ENCODE data around the gene CNN1. TPM values are rescaled to one million over a fixed set of nuclear protein-coding genes. Genes with fewer than 3 reads are reported as not detected.
"Not testable (repeated sequence)": the region's sequence is repeated elsewhere in the genome, so short reads cannot be mapped to it uniquely, and the experiment has no call there.

The CNN1 gene
- polyA plus RNA-seq, 4 donors, result 1.1 to 44.8 (median 15.9) TPM

GRCh38 chr19:11594084-11594483, 55.4 kb downstream of the CNN1 start:
- WGBS, 3 donors, result 83 to 87% (median 84%) methylated on average over 4 of the region's 4 CpGs
- Histone ChIP-seq H3K9me3 (ENCODE audit: control insufficient read depth in 2 of 2, insufficient read depth in 1 of 2, low read depth in 1 of 2, low read length in 1 of 2) (no peaks in the 10 kb centered on the region), H3K27me3 (ENCODE audit: control insufficient read depth in 3 of 3, insufficient read depth in 3 of 3, low read length in 3 of 3) (no peaks in the 10 kb centered on the region), H3K4me3 (ENCODE audit: low read depth in 1 of 3, low read length in 3 of 3) (no peak overlapping the region), H3K36me3 (ENCODE audit: control insufficient read depth in 3 of 3, insufficient read depth in 2 of 3, low read depth in 1 of 3, low read length in 3 of 3) (peaks cover 0 to 7% (median 0%) of the 10 kb centered on the region in 3 donors), H3K4me1 (ENCODE audit: control insufficient read depth in 3 of 3, insufficient read depth in 2 of 3, low read depth in 1 of 3, low read length in 2 of 3) (peaks cover 2 to 7% (median 3%) of the 10 kb centered on the region in 3 donors), H3K27ac (ENCODE audit: low read depth in 1 of 3, low read length in 2 of 3) (no peak overlapping the region)
- no peak for DNase-seq
- FAIRE-seq, result no peak

GRCh38 chr19:11596156-11596555, 57.5 kb downstream of the CNN1 start:
- WGBS, 3 donors, result 90 to 95% (median 90%) methylated on average over 10 of the region's 10 CpGs
- Histone ChIP-seq H3K4me3 (ENCODE audit: low read depth in 1 of 3, low read length in 3 of 3) (no peak overlapping the region), H3K27ac (ENCODE audit: low read depth in 1 of 3, low read length in 2 of 3) (no peak overlapping the region), H3K27me3 (ENCODE audit: control insufficient read depth in 3 of 3, insufficient read depth in 3 of 3, low read length in 3 of 3) (no peaks in the 10 kb centered on the region), H3K36me3 (ENCODE audit: control insufficient read depth in 3 of 3, insufficient read depth in 2 of 3, low read depth in 1 of 3, low read length in 3 of 3) (peaks cover 0 to 14% (median 0%) of the 10 kb centered on the region in 3 donors), H3K9me3 (ENCODE audit: control insufficient read depth in 2 of 2, insufficient read depth in 1 of 2, low read depth in 1 of 2, low read length in 1 of 2) (no peaks in the 10 kb centered on the region), H3K4me1 (ENCODE audit: control insufficient read depth in 3 of 3, insufficient read depth in 2 of 3, low read depth in 1 of 3, low read length in 2 of 3) (peaks cover 2 to 8% (median 3%) of the 10 kb centered on the region in 3 donors)
- FAIRE-seq (no peak), DNase-seq (no peak)

GRCh38 chr19:11597202-11598102, 58.8 kb downstream of the CNN1 start, which contains the start of gene ZNF627:
ZNF627 (plus strand) TSS chr19:11597483; CDS start chr19:11597628, 145 bp downstream.
- 0% methylated on average over 49 to 67 of the region's 67 CpGs for WGBS, 3 donors

GRCh38 chr19:11598103-11598483, 59.4 kb downstream of the CNN1 start:
- Histone ChIP-seq H3K36me3 (ENCODE audit: control insufficient read depth in 3 of 3, insufficient read depth in 2 of 3, low read depth in 1 of 3, low read length in 3 of 3) (peaks cover 0 to 17% (median 4%) of the 10 kb centered on the region in 3 donors), H3K4me1 (ENCODE audit: control insufficient read depth in 3 of 3, insufficient read depth in 2 of 3, low read depth in 1 of 3, low read length in 2 of 3) (peaks cover 2 to 8% (median 3%) of the 10 kb centered on the region in 3 donors), H3K9me3 (ENCODE audit: control insufficient read depth in 2 of 2, insufficient read depth in 1 of 2, low read depth in 1 of 2, low read length in 1 of 2) (peaks cover 0 to under 1% of the 10 kb centered on the region in 2 donors), H3K4me3 (ENCODE audit: low read depth in 1 of 3, low read length in 3 of 3) (peak overlapping the region in 2 of 3 donors; percentile 88 to 100), H3K27ac (ENCODE audit: low read depth in 1 of 3, low read length in 2 of 3) (peak overlapping the region in 2 of 3 donors; percentile 96 to 99), H3K27me3 (ENCODE audit: control insufficient read depth in 3 of 3, insufficient read depth in 3 of 3, low read length in 3 of 3) (no peaks in the 10 kb centered on the region)
- FAIRE-seq, result no peak
- 47 to 65% (median 51%) methylated on average over 10 of the region's 10 CpGs for WGBS, 3 donors
- DNase-seq, result no peak

More at GRCh38 chr19:11597202-11598102, 58.8 kb downstream of the CNN1 start, which contains the start of gene ZNF627:
- FAIRE-seq (no peak), DNase-seq (peak; percentile 99)
- no peaks in the 10 kb centered on the region for H3K9me3 ChIP-seq (ENCODE audit: control insufficient read depth in 2 of 2, insufficient read depth in 1 of 2, low read depth in 1 of 2, low read length in 1 of 2)
- peaks cover 0 to 17% (median 1%) of the 10 kb centered on the region in 3 donors for H3K36me3 ChIP-seq (ENCODE audit: control insufficient read depth in 3 of 3, insufficient read depth in 2 of 3, low read depth in 1 of 3, low read length in 3 of 3)
- peak within 1 kb of the TSS; percentile 85 to 100 (median 88) for H3K4me3 ChIP-seq (ENCODE audit: low read depth in 1 of 3, low read length in 3 of 3)
- H3K27me3 ChIP-seq (ENCODE audit: control insufficient read depth in 3 of 3, insufficient read depth in 3 of 3, low read length in 3 of 3), result no peaks in the 10 kb centered on the region
- H3K27ac ChIP-seq (ENCODE audit: low read depth in 1 of 3, low read length in 2 of 3), result peak within 1 kb of the TSS; percentile 88 to 99 (median 96)
- peaks cover 2 to 8% (median 3%) of the 10 kb centered on the region in 3 donors for H3K4me1 ChIP-seq (ENCODE audit: control insufficient read depth in 3 of 3, insufficient read depth in 2 of 3, low read depth in 1 of 3, low read length in 2 of 3)

GRCh38 chr19:11598746-11599145, 60.1 kb downstream of the CNN1 start:
- Histone ChIP-seq H3K4me3 (ENCODE audit: low read depth in 1 of 3, low read length in 3 of 3) (no peak overlapping the region), H3K36me3 (ENCODE audit: control insufficient read depth in 3 of 3, insufficient read depth in 2 of 3, low read depth in 1 of 3, low read length in 3 of 3) (peaks cover 0 to 19% (median 4%) of the 10 kb centered on the region in 3 donors), H3K27me3 (ENCODE audit: control insufficient read depth in 3 of 3, insufficient read depth in 3 of 3, low read length in 3 of 3) (no peaks in the 10 kb centered on the region), H3K27ac (ENCODE audit: low read depth in 1 of 3, low read length in 2 of 3) (no peak overlapping the region), H3K4me1 (ENCODE audit: control insufficient read depth in 3 of 3, insufficient read depth in 2 of 3, low read depth in 1 of 3, low read length in 2 of 3) (peaks cover 2 to 8% (median 3%) of the 10 kb centered on the region in 3 donors), H3K9me3 (ENCODE audit: control insufficient read depth in 2 of 2, insufficient read depth in 1 of 2, low read depth in 1 of 2, low read length in 1 of 2) (peaks cover 0 to 4% of the 10 kb centered on the region in 2 donors)
- WGBS, 3 donors, result 95 to 96% (median 95%) methylated on average over 2 of the region's 2 CpGs
- FAIRE-seq (no peak), DNase-seq (no peak)

- H3K4me3 ChIP-seq (ENCODE audit: low read depth in 1 of 3, low read length in 3 of 3); H3K27ac ChIP-seq (ENCODE audit: low read depth in 1 of 3, low read length in 2 of 3); H3K27me3 ChIP-seq (ENCODE audit: control insufficient read depth in 3 of 3, insufficient read depth in 3 of 3, low read length in 3 of 3); FAIRE-seq; DNase-seq; H3K4me1 ChIP-seq (ENCODE audit: control insufficient read depth in 3 of 3, insufficient read depth in 2 of 3, low read depth in 1 of 3, low read length in 2 of 3); H3K9me3 ChIP-seq (ENCODE audit: control insufficient read depth in 2 of 2, insufficient read depth in 1 of 2, low read depth in 1 of 2, low read length in 1 of 2): not testable (repeated sequence)
- 87 to 95% (median 87%) methylated on average over 8 of the region's 8 CpGs for WGBS, 3 donors
- peaks cover 0 to 24% (median 4%) of the 10 kb centered on the region in 3 donors for H3K36me3 ChIP-seq (ENCODE audit: control insufficient read depth in 3 of 3, insufficient read depth in 2 of 3, low read depth in 1 of 3, low read length in 3 of 3)
Measured at GRCh38 chr19:11599704-11600103, 61.1 kb downstream of the CNN1 start.

Other genes starting within 250 kb of the CNN1 start
- not detected for gene TSPAN16, start 242.7 kb upstream of the CNN1 start, polyA plus RNA-seq
- 10 to 100 TPM in 2 of 4 donors, 1 to 10 TPM in 2; 3.6 to 78.7 (median 9.3) TPM for gene RAB3D, start 199.2 kb upstream of the CNN1 start, polyA plus RNA-seq
- 100 to 1,000 TPM in 1 of 4 donors, 10 to 100 TPM in 3; 39.8 to 127 (median 86.7) TPM for gene TMEM205, start 192.6 kb upstream of the CNN1 start, polyA plus RNA-seq
- gene CCDC159, start 192.3 kb upstream of the CNN1 start, polyA plus RNA-seq, result 10 to 100 TPM; 24.1 to 70.4 (median 50.3) TPM
- gene PLPPR2, start 183.4 kb upstream of the CNN1 start, polyA plus RNA-seq, result 1 to 10 TPM; 3.1 to 9.7 (median 6.2) TPM
- 1 to 10 TPM; 3.0 to 4.0 (median 3.2) TPM for gene SWSAP1, start 164.2 kb upstream of the CNN1 start, polyA plus RNA-seq
- gene EPOR, start 154.5 kb upstream of the CNN1 start, polyA plus RNA-seq, result 10 to 100 TPM in 1 of 4 donors, 1 to 10 TPM in 2, under 1 TPM in 1; 0.45 to 12.0 (median 2.0) TPM
- gene RGL3, start 119.5 kb upstream of the CNN1 start, polyA plus RNA-seq, result 1 to 10 TPM in 3 of 4 donors, not detected in 1; 1.1 to 5.6 (median 1.5) TPM
- under 1 TPM in 2 of 4 donors, not detected in 2; 0.25 to 0.30 TPM for gene ODAD3, start 103.7 kb upstream of the CNN1 start, polyA plus RNA-seq
- 100 to 1,000 TPM; 118 to 453 (median 160) TPM for gene PRKCSH, start 103.2 kb upstream of the CNN1 start, polyA plus RNA-seq
- gene ELAVL3, start 57.8 kb upstream of the CNN1 start, polyA plus RNA-seq, result 1 to 10 TPM in 1 of 4 donors, under 1 TPM in 3; 0.30 to 2.1 (median 0.63) TPM
- 10 to 100 TPM in 2 of 4 donors, 1 to 10 TPM in 2; 7.5 to 25.1 (median 10.4) TPM for gene ZNF653, start 33.0 kb upstream of the CNN1 start, polyA plus RNA-seq
- 100 to 1,000 TPM in 1 of 4 donors, 10 to 100 TPM in 3; 39.9 to 106 (median 86.9) TPM for gene ECSIT, start 9.7 kb upstream of the CNN1 start, polyA plus RNA-seq
- 10 to 100 TPM; 39.0 to 80.3 (median 53.5) TPM for gene ELOF1, start 20.4 kb downstream of the CNN1 start, polyA plus RNA-seq
- gene ACP5, start 38.8 kb downstream of the CNN1 start, polyA plus RNA-seq, result 100 to 1,000 TPM in 1 of 4 donors, 10 to 100 TPM in 3; 22.8 to 195 (median 33.3) TPM
- 10 to 100 TPM in 1 of 4 donors, 1 to 10 TPM in 3; 3.8 to 15.7 (median 6.0) TPM for gene ZNF627, start 58.6 kb downstream of the CNN1 start, polyA plus RNA-seq
- gene ZNF823, start 200.1 kb downstream of the CNN1 start, polyA plus RNA-seq, result 10 to 100 TPM in 1 of 4 donors, 1 to 10 TPM in 3; 3.8 to 10.1 (median 6.5) TPM
- gene ZNF441, start 228.1 kb downstream of the CNN1 start, polyA plus RNA-seq, result 1 to 10 TPM; 1.4 to 7.5 (median 2.1) TPM

Data from small intestine (tissue), 7 donors.